Upper lobe of left lung (tissue), 6 donors: ENCODE measurements around the gene PPARD. TPM values are rescaled to one million over a fixed set of nuclear protein-coding genes. Genes with fewer than 3 reads are reported as not detected.
"Not testable (repeated sequence)": the region's sequence is repeated elsewhere in the genome, so short reads cannot be mapped to it uniquely, and the experiment has no call there.

ENCODE experiments used
- ATAC-seq, 2 donors: fragments of 200-7000 bp; cut with Tn5 transposase; one replicate each; pipeline ENCODE4 v1.9.1; 2022; ENCODE audit warnings: mild to moderate bottlenecking in 2 of 2, moderate library complexity in 2 of 2; ENCODE audit not compliant: low FRiP score in 2 of 2
- DNase-seq, 2 donors: peaks; one replicate each; pipeline ENCODE4 v3.0.0-alpha.2; 2019 to 2020
- H3K27ac ChIP-seq, 4 donors: fragments of 200-600 bp; sonication (generic); one replicate each; pipeline ENCODE4 v1.5.1; 2016 to 2019
- H3K27me3 ChIP-seq, 4 donors: fragments of 200-600 bp; sonication (generic); one replicate each; pipeline ENCODE4 v1.5.1; 2017 to 2019
- H3K36me3 ChIP-seq, 4 donors: fragments of 200-600 bp; sonication (generic); one replicate each; pipeline ENCODE4 v1.5.1; 2016 to 2019
- H3K4me1 ChIP-seq, 4 donors: fragments of 200-600 bp; sonication (generic); one replicate each; pipeline ENCODE4 v1.5.1; 2018 to 2019
- H3K4me3 ChIP-seq, 4 donors: fragments of 200-600 bp; sonication (generic); one replicate each; pipeline ENCODE4 v1.5.1; 2017 to 2019; ENCODE audit warnings: mild to moderate bottlenecking in 2 of 4, moderate library complexity in 1 of 4
- H3K9me3 ChIP-seq, 4 donors: fragments of 200-600 bp; sonication (generic); one replicate each; pipeline ENCODE4 v1.5.1; 2018 to 2019
- CTCF ChIP-seq, 6 experiments: fragments of 450-650 bp in 4 of 6; fragments of 200-600 bp in 2 of 6; sonication (generic) in 2 of 6; IDR thresholded peaks; one replicate each; pipeline ENCODE4 v1.5.1; 2016 to 2019; ENCODE audit warnings: antibody characterized with exemption in 6 of 6
- EP300 ChIP-seq, 4 donors: sonication (generic); formaldehyde crosslinking; IDR thresholded peaks; one replicate each; pipeline ENCODE4 v1.5.1; 2017; ENCODE audit warnings: antibody characterized with exemption in 4 of 4, control low read depth in 2 of 4
- POLR2A ChIP-seq, 4 donors: fragments of 450-650 bp; IDR thresholded peaks; one replicate each; pipeline ENCODE4 v1.5.1; 2016 to 2017; ENCODE audit warnings: antibody characterized with exemption in 4 of 4, mild to moderate bottlenecking in 2 of 4
- POLR2AphosphoS5 ChIP-seq, 2 donors: sonication (generic); formaldehyde crosslinking; IDR thresholded peaks; one replicate each; pipeline ENCODE4 v1.5.1; 2017; ENCODE audit warnings: antibody characterized with exemption in 2 of 2
- WGBS, 2 donors: methylation state at CpG; one replicate each; pipeline ENCODE4 v1.1.5; 2017 to 2018; 5-methylcytosine and 5-hydroxymethylcytosine counted together
- total RNA-seq, 6 donors: library from RNA; depleted of rRNA in 4 of 6; stranded (reverse); fragments of >200 nt in 4 of 6; gene quantifications; one replicate each; pipeline versions ENCODE4 v1.1.0 to v1.2.1, GENCODE V29; 2016 to 2021
- donor health status: DM: no; HTN: no; CAD: no; lungs with moderate emphysema.
- donor health status: DM: no; HTN: yes; CAD: no; lungs with severe emphysema.

The PPARD gene
- total RNA-seq, 6 donors from 2014 or later = 14.8 to 48.2 (median 31.5) TPM

- ATAC-seq (peak in 1 of 2 donors; percentile 58), DNase-seq (peak in 1 of 2 donors; percentile 62)
- H3K27me3 ChIP-seq = no peaks in the 10 kb centered on the region
- H3K9me3 ChIP-seq = no peaks in the 10 kb centered on the region
- H3K4me1 ChIP-seq = peaks cover 22 to 53% (median 41%) of the 10 kb centered on the region in 4 donors
- H3K36me3 ChIP-seq = peaks cover 0 to 16% (median 6%) of the 10 kb centered on the region in 4 donors
- 54 to 61% methylated on average over 4 of the region's 4 CpGs for WGBS, 2 donors
- no peak for TF ChIP-seq POLR2AphosphoS5 (IDR thresholded peaks at IDR 0.05)
- no peak for TF ChIP-seq EP300 (IDR thresholded peaks at IDR 0.05)
- TF ChIP-seq POLR2A (IDR thresholded peaks at IDR 0.05) = no peak
- TF ChIP-seq CTCF (IDR thresholded peaks at IDR 0.05) = no peak
- peak overlapping the region; percentile 56 to 92 (median 72) for H3K27ac ChIP-seq
- peak overlapping the region in 2 of 4 donors; percentile 5 to 14 for H3K4me3 ChIP-seq
Observed at GRCh38 chr6:35299674-35300073, 42.7 kb upstream of the PPARD start.

GRCh38 chr6:35300848-35301247, 41.5 kb upstream of the PPARD start:
- peaks cover 22 to 53% (median 41%) of the 10 kb centered on the region in 4 donors for H3K4me1 ChIP-seq
- DNase-seq (peak in 1 of 2 donors; percentile 65), ATAC-seq (no peak)
- H3K36me3 ChIP-seq = peaks cover 0 to 4% (median under 1%) of the 10 kb centered on the region in 4 donors
- peak overlapping the region; percentile 56 to 92 (median 72) for H3K27ac ChIP-seq
- H3K9me3 ChIP-seq = no peaks in the 10 kb centered on the region
- no peak overlapping the region for H3K4me3 ChIP-seq
- TF ChIP-seq EP300 (IDR thresholded peaks at IDR 0.05) (no peak), CTCF (IDR thresholded peaks at IDR 0.05) (no peak), POLR2A (IDR thresholded peaks at IDR 0.05) (no peak), POLR2AphosphoS5 (IDR thresholded peaks at IDR 0.05) (no peak)
- H3K27me3 ChIP-seq = no peaks in the 10 kb centered on the region

- H3K4me3 ChIP-seq = peak overlapping the region in 2 of 4 donors; percentile 1 to 11
- peak; percentile 70 to 75 for ATAC-seq
- peak in 1 of 2 donors; percentile 74 for DNase-seq
- no peaks in the 10 kb centered on the region for H3K27me3 ChIP-seq
- H3K36me3 ChIP-seq = no peaks in the 10 kb centered on the region
- no peaks in the 10 kb centered on the region for H3K9me3 ChIP-seq
- peak in 1 of 2 donors; percentile 65 for TF ChIP-seq POLR2AphosphoS5 (IDR thresholded peaks at IDR 0.05)
- no peak for TF ChIP-seq CTCF (IDR thresholded peaks at IDR 0.05)
- peak in 2 of 4 donors; percentile 25 to 64 for TF ChIP-seq POLR2A (IDR thresholded peaks at IDR 0.05)
- peaks cover 15 to 42% (median 30%) of the 10 kb centered on the region in 4 donors for H3K4me1 ChIP-seq
- 14 to 32% methylated on average over 5 to 6 of the region's 6 CpGs for WGBS, 2 donors
- H3K27ac ChIP-seq = peak overlapping the region; percentile 56 to 88 (median 78)
Observed at GRCh38 chr6:35302604-35303241, 39.6 kb upstream of the PPARD start.

GRCh38 chr6:35304299-35304698, 38.1 kb upstream of the PPARD start:
- TF ChIP-seq POLR2AphosphoS5 (IDR thresholded peaks at IDR 0.05) = no peak
- TF ChIP-seq EP300 (IDR thresholded peaks at IDR 0.05) = no peak
- TF ChIP-seq CTCF (IDR thresholded peaks at IDR 0.05) = no peak
- TF ChIP-seq POLR2A (IDR thresholded peaks at IDR 0.05) = no peak
- Histone ChIP-seq H3K27me3 (no peaks in the 10 kb centered on the region), H3K9me3 (no peaks in the 10 kb centered on the region), H3K4me1 (peaks cover 5 to 34% (median 18%) of the 10 kb centered on the region in 4 donors), H3K4me3 (no peak overlapping the region), H3K36me3 (no peaks in the 10 kb centered on the region), H3K27ac (peak overlapping the region in 1 of 4 donors; percentile 88)
- ATAC-seq (no peak), DNase-seq (no peak)
- WGBS, 2 donors = 85 to 91% methylated on average over 1 of the region's 1 CpG

GRCh38 chr6:35305117-35305516, 37.2 kb upstream of the PPARD start:
- Histone ChIP-seq H3K27ac (no peak overlapping the region), H3K9me3 (no peaks in the 10 kb centered on the region), H3K36me3 (no peaks in the 10 kb centered on the region), H3K4me3 (no peak overlapping the region), H3K4me1 (peaks cover 5 to 27% (median 13%) of the 10 kb centered on the region in 4 donors), H3K27me3 (no peaks in the 10 kb centered on the region)
- 91 to 92% methylated on average over 8 of the region's 8 CpGs for WGBS, 2 donors
- DNase-seq = no peak
- TF ChIP-seq CTCF (IDR thresholded peaks at IDR 0.05) (no peak), POLR2AphosphoS5 (IDR thresholded peaks at IDR 0.05) (no peak), POLR2A (IDR thresholded peaks at IDR 0.05) (no peak), EP300 (IDR thresholded peaks at IDR 0.05) (no peak)
- ATAC-seq = no peak

GRCh38 chr6:35307138-35307537, 35.2 kb upstream of the PPARD start:
- H3K4me1 ChIP-seq = peaks cover 9 to 35% (median 23%) of the 10 kb centered on the region in 4 donors
- not testable (repeated sequence) for H3K27ac ChIP-seq, H3K9me3 ChIP-seq, H3K36me3 ChIP-seq, ATAC-seq, H3K4me3 ChIP-seq, H3K27me3 ChIP-seq, DNase-seq
- 89 to 94% methylated on average over 15 of the region's 15 CpGs for WGBS, 2 donors

GRCh38 chr6:35308543-35308942, 33.8 kb upstream of the PPARD start:
- DNase-seq, H3K9me3 ChIP-seq, H3K27ac ChIP-seq, ATAC-seq, H3K36me3 ChIP-seq, H3K4me3 ChIP-seq, H3K27me3 ChIP-seq: not testable (repeated sequence)
- peaks cover 14 to 28% (median 21%) of the 10 kb centered on the region in 4 donors for H3K4me1 ChIP-seq
- WGBS, 2 donors = 96 to 100% methylated on average over 2 of the region's 2 CpGs
